HL-60 (cell line): ENCODE measurements around the gene DCUN1D3.
"Not testable (repeated sequence)": the region's sequence is repeated elsewhere in the genome, so short reads cannot be mapped to it uniquely, and the experiment has no call there.

ENCODE experiments used
- DNase-seq, 2 experiments: peaks; one replicate each; pipeline ENCODE4 v3.0.0-alpha.2; 2010 to 2020; ENCODE audit warnings: low read depth in 1 of 2, low spot score in 1 of 2
- H3K27ac ChIP-seq: fragments of 250-450 bp; sonication (Bioruptor Pico); replicated peaks from 2 replicates; pipeline ENCODE4 v1.5.1; 2020; ENCODE audit warnings: mild to moderate bottlenecking, moderate library complexity
- H3K27me3 ChIP-seq: fragments of 250-450 bp; sonication (Bioruptor Pico); 2 replicates; pipeline ENCODE4 v1.5.1; 2021; ENCODE audit warnings: mild to moderate bottlenecking, moderate library complexity; ENCODE audit not compliant: insufficient read depth, poor library complexity, severe bottlenecking
- H3K4me3 ChIP-seq: replicated peaks from 2 replicates; pipeline ENCODE4 v1.5.1; 2011; ENCODE audit warnings: mild to moderate bottlenecking, control low read depth, low read length; ENCODE audit not compliant: insufficient read depth
- GABPA ChIP-seq: IDR thresholded peaks from 2 replicates; pipeline ENCODE4 v1.6.1; 2012; ENCODE audit warnings: low read depth
- POLR2AphosphoS5 ChIP-seq: IDR thresholded peaks from 2 replicates; pipeline ENCODE4 v1.6.1; 2012; ENCODE audit warnings: low read depth
- REST ChIP-seq: IDR thresholded peaks from 2 replicates; pipeline ENCODE4 v1.6.1; 2012; ENCODE audit warnings: low read depth; ENCODE audit not compliant: insufficient replicate concordance
- SPI1 ChIP-seq: IDR thresholded peaks from 2 replicates; pipeline ENCODE4 v1.6.1; 2012; ENCODE audit warnings: low read depth, mild to moderate bottlenecking, borderline replicate concordance
- TF ChIP-seq, protein P1 (sequence below): IDR thresholded peaks from one replicate; pipeline ENCODE4 v1.5.1; 2011; ENCODE audit warnings: low read length, control low read depth, inconsistent platforms; ENCODE audit not compliant: insufficient read depth

Gene DCUN1D3

DNA sequence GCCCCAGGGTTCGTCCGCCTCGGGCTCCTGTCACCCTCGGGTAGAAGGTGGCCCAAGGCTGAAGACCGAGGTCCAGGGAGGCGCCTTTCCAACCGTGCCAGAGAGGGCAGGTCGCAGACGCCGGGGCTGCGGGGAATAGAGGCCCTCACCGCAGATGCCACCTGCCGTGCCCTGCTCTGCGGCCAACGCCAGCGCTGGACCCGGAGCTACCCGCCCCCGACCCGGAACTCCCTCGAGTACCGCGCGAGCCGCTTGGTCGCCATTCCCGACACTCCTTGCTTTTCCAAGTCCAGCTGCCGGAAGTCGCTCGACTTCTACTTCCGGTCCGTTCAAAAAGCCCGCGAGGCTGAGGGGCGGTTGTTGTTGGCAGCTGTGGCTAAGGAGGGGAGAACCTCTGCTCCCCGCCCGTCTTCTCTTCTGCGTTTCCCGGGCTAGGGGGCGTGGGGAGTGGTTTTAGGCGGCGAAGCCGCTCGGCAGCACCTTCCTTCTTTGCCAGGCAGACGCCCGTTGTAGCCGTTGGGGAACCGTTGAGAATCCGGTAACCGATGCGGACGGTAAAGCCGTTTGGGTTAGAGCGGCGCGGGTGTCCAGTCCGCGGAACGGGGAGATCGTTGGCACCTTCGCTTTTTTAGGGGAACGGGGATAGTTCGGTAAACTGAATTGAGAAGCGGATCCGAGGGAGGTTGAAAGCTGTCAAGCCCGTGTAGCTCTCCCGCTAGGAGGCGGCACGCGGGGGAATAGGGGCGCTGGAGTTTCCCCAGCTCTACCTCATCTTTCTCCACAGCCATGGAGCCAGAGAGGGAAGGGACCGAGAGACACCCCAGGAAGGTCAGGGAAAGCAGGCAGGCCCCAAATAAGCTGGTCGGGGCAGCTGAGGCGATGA is 93.7 kb downstream of the DCUN1D3 start, which contains the start of the genes ERI2 and REXO5:
Gene ERI2 (minus strand): TSS at position 305 of the 883 bp plus-strand sequence. CDS start 42 bp downstream, at position 263.
Gene REXO5 (plus strand): TSS at position 360 of the 883 bp plus-strand sequence. CDS start 427 bp downstream, at position 787.
- Histone ChIP-seq H3K27me3 (no peaks in the 10 kb centered on the region), H3K4me3 (peak within 1 kb of the TSS; percentile 85), H3K27ac (peak within 1 kb of the TSS; percentile 100)
- peak; percentile 86 for TF ChIP-seq POLR2AphosphoS5
- TF ChIP-seq, protein P1, sequence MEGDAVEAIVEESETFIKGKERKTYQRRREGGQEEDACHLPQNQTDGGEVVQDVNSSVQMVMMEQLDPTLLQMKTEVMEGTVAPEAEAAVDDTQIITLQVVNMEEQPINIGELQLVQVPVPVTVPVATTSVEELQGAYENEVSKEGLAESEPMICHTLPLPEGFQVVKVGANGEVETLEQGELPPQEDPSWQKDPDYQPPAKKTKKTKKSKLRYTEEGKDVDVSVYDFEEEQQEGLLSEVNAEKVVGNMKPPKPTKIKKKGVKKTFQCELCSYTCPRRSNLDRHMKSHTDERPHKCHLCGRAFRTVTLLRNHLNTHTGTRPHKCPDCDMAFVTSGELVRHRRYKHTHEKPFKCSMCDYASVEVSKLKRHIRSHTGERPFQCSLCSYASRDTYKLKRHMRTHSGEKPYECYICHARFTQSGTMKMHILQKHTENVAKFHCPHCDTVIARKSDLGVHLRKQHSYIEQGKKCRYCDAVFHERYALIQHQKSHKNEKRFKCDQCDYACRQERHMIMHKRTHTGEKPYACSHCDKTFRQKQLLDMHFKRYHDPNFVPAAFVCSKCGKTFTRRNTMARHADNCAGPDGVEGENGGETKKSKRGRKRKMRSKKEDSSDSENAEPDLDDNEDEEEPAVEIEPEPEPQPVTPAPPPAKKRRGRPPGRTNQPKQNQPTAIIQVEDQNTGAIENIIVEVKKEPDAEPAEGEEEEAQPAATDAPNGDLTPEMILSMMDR = peak; percentile 24
- TF ChIP-seq SPI1 = no peak
- TF ChIP-seq GABPA = peak; percentile 96
- TF ChIP-seq REST = no peak
- DNase-seq = peak; percentile 93 to 96

GRCh38 chr16:20805684-20806167 is 94.4 kb downstream of the DCUN1D3 start:
- not testable (repeated sequence) for H3K27me3 ChIP-seq, DNase-seq
- H3K4me3 ChIP-seq = peak overlapping the region; percentile 85
- H3K27ac ChIP-seq = peak overlapping the region; percentile 100
